Spleen (tissue), 11 donors: ENCODE results near the gene BCL7A. TPM values are rescaled to one million over a fixed set of nuclear protein-coding genes. Genes with fewer than 3 reads are reported as not detected.

Source experiments
- DNase-seq: peaks from one replicate; pipeline ENCODE4 v3.0.0-alpha.2; 2020
- H3K27ac ChIP-seq, 8 donors: fragments of 200-600 bp; sonication (generic) in 7 of 8; 1 replicate in 4 of 8; 2 replicates in 4 of 8; pipeline versions ENCODE4 v1.5.0 to v1.8.0; 2016 to 2021; ENCODE audit warnings: inconsistent platforms in 4 of 8, mild to moderate bottlenecking in 4 of 8, moderate library complexity in 1 of 8
- H3K27me3 ChIP-seq, 7 donors: fragments of 200-600 bp; sonication (generic) in 6 of 7; replicated peaks in 1 of 7; 1 replicate in 4 of 7; 2 replicates in 3 of 7; pipeline versions ENCODE4 v1.5.0 to v1.8.0; 2016 to 2021; ENCODE audit warnings: inconsistent platforms in 3 of 7, mild to moderate bottlenecking in 1 of 7
- H3K36me3 ChIP-seq, 6 donors: fragments of 200-600 bp; sonication (generic) in 5 of 6; 1 replicate in 4 of 6; 2 replicates in 2 of 6; pipeline versions ENCODE4 v1.5.0 to v1.8.0; 2016 to 2021; ENCODE audit warnings: inconsistent platforms in 2 of 6
- H3K4me1 ChIP-seq, 6 donors: fragments of 200-600 bp; sonication (generic) in 5 of 6; 1 replicate in 3 of 6; 2 replicates in 3 of 6; pipeline versions ENCODE4 v1.5.0 to v1.8.0; 2016 to 2021; ENCODE audit warnings: inconsistent platforms in 3 of 6
- H3K4me3 ChIP-seq, 8 donors: fragments of 200-600 bp; sonication (generic) in 7 of 8; 1 replicate in 4 of 8; 2 replicates in 4 of 8; pipeline versions ENCODE4 v1.5.0 to v1.8.0; 2016 to 2021; ENCODE audit warnings: inconsistent platforms in 4 of 8, mild to moderate bottlenecking in 4 of 8, moderate library complexity in 2 of 8
- H3K9me3 ChIP-seq, 8 donors: fragments of 200-600 bp; sonication (generic) in 7 of 8; 1 replicate in 4 of 8; 2 replicates in 4 of 8; pipeline versions ENCODE4 v1.5.0 to v1.8.0; 2016 to 2021; ENCODE audit warnings: inconsistent platforms in 4 of 8
- POLR2A ChIP-seq, 3 donors: fragments of 450-650 bp; IDR thresholded peaks; one replicate each; pipeline ENCODE4 v1.5.1; 2017; ENCODE audit warnings: antibody characterized with exemption in 3 of 3, mild to moderate bottlenecking in 1 of 3
- POLR2AphosphoS5 ChIP-seq, 3 donors: sonication (generic); formaldehyde crosslinking; IDR thresholded peaks; one replicate each; pipeline ENCODE4 v1.5.1; 2017; ENCODE audit warnings: antibody characterized with exemption in 3 of 3
- WGBS, 5 donors: extraction: QIAGEN DNeasy Blood & Tissue Kit in 3 of 5; methylation state at CpG; one replicate each; pipeline versions ENCODE4 v1.1.5 to v1.1.7; 2013 to 2018; 5-methylcytosine and 5-hydroxymethylcytosine counted together
- intact Hi-C: fragments of 100-400 bp; cut with DNase I; formaldehyde crosslinking; loops from one replicate; pipeline ENCODE4 v1.15.0; 2023; ENCODE audit warnings: low total_unique reads
- polyA plus RNA-seq, 3 donors: library from polyadenylated mRNA; stranded (reverse); fragments of 200-250 nt; gene quantifications; one replicate each; pipeline ENCODE4 v1.2.1, GENCODE V29; 2013
- total RNA-seq, 7 donors: library from RNA; depleted of rRNA in 3 of 7; stranded (reverse); fragments of >200 nt in 3 of 7; fragmentation: NEBNext Ultra II Directional in 4 of 7; extraction: Animal tissue kit (Norgen Biotek cat#: 25700) in 4 of 7; gene quantifications; one replicate each; pipeline versions ENCODE4 v1.1.0 to v1.2.1, GENCODE V29; 2016 to 2021
- TF ChIP-seq, protein P1 (sequence below), 11 experiments: fragments of 200-600 bp in 7 of 11; fragments of 450-650 bp in 4 of 11; sonication (generic) in 4 of 11; IDR thresholded peaks in 8 of 11; conservative IDR thresholded peaks in 3 of 11; 1 replicate in 7 of 11; 2 replicates in 4 of 11; pipeline versions ENCODE4 v1.4.0 to v1.8.0; 2016 to 2021; ENCODE audit warnings: antibody characterized with exemption in 11 of 11, inconsistent platforms in 4 of 11, mild to moderate bottlenecking in 1 of 11
- donor health status: healthy with polysubstance abuse.
- donor health status: DM: no; HTN: no; CAD: no; lungs with moderate emphysema.
- donor health status: DM: no; HTN: no; CAD: no.
- donor health status: Bipolar disorder and iron deficiency.
- donor health status: healthy.
- donor health status: DM: no; HTN: no; CAD: no.
- donor health status: DM: yes; HTN: yes; CAD: no.

BCL7A gene
- total and polyA plus RNA-seq, 10 donors, result 2.5 to 10.1 (median 7.2) TPM

DNA sequence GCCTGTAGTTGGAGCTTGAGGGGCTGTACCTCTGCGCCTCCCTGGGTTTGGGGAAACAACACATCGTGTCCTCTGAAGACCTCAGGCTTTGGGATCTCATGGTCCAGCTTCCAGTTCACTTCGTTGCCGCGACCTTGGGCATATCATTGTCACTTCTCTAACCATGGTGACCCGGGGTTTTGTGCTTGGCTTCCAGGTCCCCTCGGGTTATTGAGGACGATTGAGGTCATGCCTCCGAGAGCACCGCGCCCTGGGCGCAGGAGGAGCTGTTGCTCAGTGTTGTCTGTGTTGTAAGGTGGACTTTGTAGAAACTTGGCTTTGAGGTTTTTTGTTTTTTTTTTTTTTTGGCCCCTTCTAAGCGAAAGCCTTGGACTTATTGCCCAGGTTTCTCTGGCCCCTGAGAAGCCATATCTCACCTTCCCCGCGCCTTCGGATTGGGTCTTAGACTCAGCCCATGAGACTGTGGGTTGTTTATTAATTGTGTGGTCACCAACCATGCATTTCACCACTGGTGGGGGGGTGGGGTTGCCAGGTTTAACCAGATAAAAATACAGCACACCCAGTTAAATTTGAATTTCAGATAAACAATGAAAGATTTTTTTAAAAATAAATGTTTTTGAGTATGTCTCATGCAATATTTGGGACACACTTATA lies 2.6 kb downstream of the BCL7A start:
- Histone ChIP-seq H3K27ac (peak overlapping the region; percentile 58 to 83 (median 82)), H3K9me3 (peaks cover 0 to under 1% (median 0%) of the 10 kb centered on the region in 8 donors), H3K36me3 (no peaks in the 10 kb centered on the region), H3K4me3 (peak overlapping the region in 7 of 8 donors; percentile 56 to 86 (median 65)), H3K4me1 (peaks cover 0 to 80% (median 42%) of the 10 kb centered on the region in 6 donors), H3K27me3 (peaks cover 0 to 35% (median 6%) of the 10 kb centered on the region in 7 donors)
- no peak for DNase-seq
- intact Hi-C loops, result no loop called here
- WGBS, 5 donors, result 54 to 67% (median 62%) methylated on average over 16 of the region's 16 CpGs
- TF ChIP-seq, protein P1, sequence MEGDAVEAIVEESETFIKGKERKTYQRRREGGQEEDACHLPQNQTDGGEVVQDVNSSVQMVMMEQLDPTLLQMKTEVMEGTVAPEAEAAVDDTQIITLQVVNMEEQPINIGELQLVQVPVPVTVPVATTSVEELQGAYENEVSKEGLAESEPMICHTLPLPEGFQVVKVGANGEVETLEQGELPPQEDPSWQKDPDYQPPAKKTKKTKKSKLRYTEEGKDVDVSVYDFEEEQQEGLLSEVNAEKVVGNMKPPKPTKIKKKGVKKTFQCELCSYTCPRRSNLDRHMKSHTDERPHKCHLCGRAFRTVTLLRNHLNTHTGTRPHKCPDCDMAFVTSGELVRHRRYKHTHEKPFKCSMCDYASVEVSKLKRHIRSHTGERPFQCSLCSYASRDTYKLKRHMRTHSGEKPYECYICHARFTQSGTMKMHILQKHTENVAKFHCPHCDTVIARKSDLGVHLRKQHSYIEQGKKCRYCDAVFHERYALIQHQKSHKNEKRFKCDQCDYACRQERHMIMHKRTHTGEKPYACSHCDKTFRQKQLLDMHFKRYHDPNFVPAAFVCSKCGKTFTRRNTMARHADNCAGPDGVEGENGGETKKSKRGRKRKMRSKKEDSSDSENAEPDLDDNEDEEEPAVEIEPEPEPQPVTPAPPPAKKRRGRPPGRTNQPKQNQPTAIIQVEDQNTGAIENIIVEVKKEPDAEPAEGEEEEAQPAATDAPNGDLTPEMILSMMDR (IDR thresholded peaks at IDR 0.05 in 8 of 11, conservative IDR thresholded peaks at IDR 0.05 in 3 of 11), result no peak
- TF ChIP-seq POLR2A (IDR thresholded peaks at IDR 0.05) (no peak), POLR2AphosphoS5 (IDR thresholded peaks at IDR 0.05) (no peak)

DNA sequence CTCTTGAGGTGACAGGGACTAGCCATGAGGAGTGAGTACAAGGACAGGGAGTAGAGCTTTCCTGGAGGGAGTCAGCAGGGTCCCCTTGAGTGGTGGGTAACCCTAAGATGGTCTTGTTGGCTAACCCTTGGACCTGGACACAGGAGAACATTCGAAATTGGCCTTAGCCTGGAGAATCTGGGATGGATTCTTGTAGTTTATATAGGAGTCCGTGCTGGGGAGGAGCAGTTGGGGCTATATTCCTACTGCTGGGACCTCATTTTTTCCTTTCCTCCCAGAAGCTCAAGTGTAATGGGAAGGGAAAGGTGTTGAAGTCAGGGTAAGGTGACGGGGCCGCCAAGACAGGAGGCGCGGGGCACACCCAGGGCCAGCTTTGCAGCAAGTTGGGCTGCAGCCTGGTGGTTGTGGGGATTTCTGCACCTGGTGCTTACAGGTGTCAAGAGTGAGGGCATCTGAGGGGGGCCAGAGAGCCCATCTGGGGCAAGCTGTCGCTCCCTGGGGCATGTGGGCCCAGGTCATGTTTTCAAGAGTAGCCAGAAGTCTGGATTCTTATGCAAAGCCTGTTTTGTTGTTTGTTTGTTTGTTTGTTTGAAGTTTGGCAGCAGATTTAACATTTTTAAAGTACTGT lies 5.1 kb downstream of the BCL7A start:
- peaks cover 3 to 90% (median 51%) of the 10 kb centered on the region in 6 donors for H3K4me1 ChIP-seq
- TF ChIP-seq POLR2A (IDR thresholded peaks at IDR 0.05) (no peak), POLR2AphosphoS5 (IDR thresholded peaks at IDR 0.05) (peak in 1 of 3 donors; percentile 25)
- no peak overlapping the region for H3K4me3 ChIP-seq
- H3K9me3 ChIP-seq, result no peaks in the 10 kb centered on the region
- WGBS, 5 donors, result 78 to 94% (median 89%) methylated on average over 7 of the region's 7 CpGs
- H3K36me3 ChIP-seq, result no peaks in the 10 kb centered on the region
- intact Hi-C loops, result no loop called here
- no peak overlapping the region for H3K27ac ChIP-seq
- H3K27me3 ChIP-seq, result peaks cover 0 to 19% (median 6%) of the 10 kb centered on the region in 7 donors
- DNase-seq, result no peak

DNA sequence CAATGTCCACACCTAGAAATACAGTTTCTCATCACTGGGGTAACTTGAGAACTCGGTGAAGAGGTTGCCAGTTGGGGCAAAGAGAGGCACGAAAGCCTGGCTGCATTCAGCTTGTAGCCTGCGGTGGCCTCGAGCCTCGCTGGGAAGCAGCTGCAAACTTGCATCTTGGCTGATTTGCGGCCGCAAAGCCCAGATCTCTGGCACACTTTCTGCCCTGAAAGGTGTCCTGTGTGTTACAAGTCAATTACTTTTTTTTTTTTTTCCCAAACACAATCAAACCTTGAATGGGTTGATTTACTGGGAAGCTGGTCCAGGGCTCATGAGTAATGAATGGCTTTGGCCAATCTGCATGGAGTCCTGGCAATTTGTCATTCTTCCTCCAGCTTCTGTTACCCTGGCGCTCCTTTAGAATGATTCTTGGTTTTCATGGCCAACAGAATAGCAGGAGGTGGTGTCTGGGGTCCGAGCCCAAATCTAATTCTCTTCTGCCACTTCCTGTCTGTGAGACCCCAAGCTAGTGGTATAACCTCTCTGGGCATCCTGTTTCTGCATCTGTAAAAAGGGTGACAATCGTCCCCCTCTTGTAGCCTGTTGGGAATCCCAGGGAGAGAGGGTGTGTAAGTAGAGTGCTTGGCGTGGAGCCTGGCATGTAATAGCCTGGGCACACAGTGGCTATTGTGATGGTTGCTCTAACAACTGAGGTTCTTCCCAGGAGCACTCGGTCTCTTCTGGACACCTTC lies 6.7 kb downstream of the BCL7A start:
- no peak for DNase-seq
- intact Hi-C loops, result no loop called here
- TF ChIP-seq POLR2AphosphoS5 (IDR thresholded peaks at IDR 0.05) (no peak), POLR2A (IDR thresholded peaks at IDR 0.05) (no peak)
- TF ChIP-seq, protein P1 (IDR thresholded peaks at IDR 0.05 in 8 of 11, conservative IDR thresholded peaks at IDR 0.05 in 3 of 11), result no peak
- 79 to 89% (median 80%) methylated on average over 12 of the region's 12 CpGs for WGBS, 5 donors
- Histone ChIP-seq H3K27ac (no peak overlapping the region), H3K9me3 (no peaks in the 10 kb centered on the region), H3K36me3 (no peaks in the 10 kb centered on the region), H3K4me1 (peaks cover 3 to 94% (median 47%) of the 10 kb centered on the region in 6 donors), H3K4me3 (no peak overlapping the region), H3K27me3 (peaks cover 0 to 9% (median 0%) of the 10 kb centered on the region in 7 donors)

DNA sequence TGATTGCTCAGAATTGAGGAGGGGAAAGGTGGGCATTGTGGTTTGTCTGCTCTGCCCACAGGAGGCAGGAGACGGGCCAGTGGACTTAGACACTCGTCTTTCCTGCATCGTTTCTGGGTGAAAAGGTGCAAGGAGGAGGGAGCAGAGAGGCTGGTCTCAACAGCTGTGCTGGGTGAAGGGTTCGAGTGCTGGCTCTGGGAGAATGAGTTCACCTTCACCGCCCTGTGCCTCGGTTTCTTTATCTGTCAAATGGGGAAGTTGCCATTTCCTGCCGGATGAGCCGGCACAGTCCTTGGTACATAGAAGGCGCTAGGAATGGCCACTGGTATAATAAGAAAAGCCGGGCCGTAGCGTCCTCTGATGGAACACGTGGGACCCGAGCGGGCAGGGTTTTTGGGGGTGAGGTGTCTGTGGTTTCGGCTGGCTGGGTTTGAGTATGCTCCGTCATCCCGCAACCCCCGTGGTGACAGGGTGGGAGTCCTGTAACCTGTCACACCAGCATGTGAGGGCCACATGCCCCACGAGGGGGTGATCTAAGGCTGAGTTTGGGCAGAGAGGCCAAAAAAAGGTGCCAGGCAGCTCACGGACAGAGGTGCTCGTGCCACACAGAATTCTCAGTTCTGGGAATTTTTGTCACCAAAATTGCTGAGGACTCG lies 7.3 kb downstream of the BCL7A start:
- no peak for DNase-seq
- Histone ChIP-seq H3K27me3 (peaks cover 0 to 2% (median 0%) of the 10 kb centered on the region in 7 donors), H3K4me1 (peaks cover 3 to 87% (median 40%) of the 10 kb centered on the region in 6 donors), H3K9me3 (no peaks in the 10 kb centered on the region), H3K36me3 (no peaks in the 10 kb centered on the region), H3K4me3 (no peak overlapping the region), H3K27ac (peak overlapping the region in 5 of 8 donors; percentile 33 to 61 (median 49))
- intact Hi-C loops, result no loop called here
- WGBS, 5 donors, result 58 to 68% (median 64%) methylated on average over 23 of the region's 23 CpGs
- TF ChIP-seq POLR2AphosphoS5 (IDR thresholded peaks at IDR 0.05) (no peak), POLR2A (IDR thresholded peaks at IDR 0.05) (no peak)
- TF ChIP-seq, protein P1 (IDR thresholded peaks at IDR 0.05 in 8 of 11, conservative IDR thresholded peaks at IDR 0.05 in 3 of 11), result no peak
